Heart left ventricle (tissue), 13 donors: ENCODE measurements around the gene GALNT9.

Source experiments
- CTCF ChIP-seq, 12 donors: fragments of 200-600 bp; sonication (generic) in 4 of 12; IDR thresholded peaks; one replicate each; pipeline versions ENCODE4 v1.5.0 to v1.8.0; 2018 to 2022; ENCODE audit warnings: antibody characterized with exemption in 12 of 12, mild to moderate bottlenecking in 5 of 12
- POLR2A ChIP-seq, 2 donors: fragments of 450-650 bp; IDR thresholded peaks; one replicate each; pipeline ENCODE4 v1.6.1; 2017; ENCODE audit warnings: antibody characterized with exemption in 2 of 2, mild to moderate bottlenecking in 2 of 2, moderate library complexity in 2 of 2
- donor health status: ischemic (EF 13 %, LVEDD 7.1; RV severe dilation, severe dysfunction).
- donor health status: DM: no; HTN: yes; CAD: no.
- donor health status: DM: no; HTN: no; CAD: no.
- donor health status: ischemic (EF 25% LVEDD 6.9; RV normal size, moderate dysfunction).
- donor health status: ischemic (EF 25% LVEDD 5.7; RV mildly dilated, moderate dysfunction).
- donor health status: ischemic (EF 35%, LVEDD 5.7; RV mildly dilated, moderate dysfunction).
- donor health status: nonischemic (EF 11% LVEDD 7.7; RV severe dilation, severe dysfunction).
- donor health status: DM: yes; HTN: yes; CAD: no.
- donor health status: PGD.
- donor health status: ischemic (EF 29% LVEDD 5.4; RV normal size, mild dysfunction).
- donor health status: nonischemic (EF 23%, LVEDD 6.1; RV moderate dilation, normal function).

- TF ChIP-seq CTCF (IDR thresholded peaks at IDR 0.05), result no peak
- TF ChIP-seq POLR2A (IDR thresholded peaks at IDR 0.05), result no peak
Measured at GRCh38 chr12:132170094-132170636, 159.2 kb downstream of the GALNT9 start.
